Liver (tissue), 9 donors: ENCODE data around the gene TEX2. TPM values are rescaled to one million over a fixed set of nuclear protein-coding genes. Genes with fewer than 3 reads are reported as not detected.

Source experiments
- DNase-seq: peaks from one replicate; pipeline ENCODE4 v3.0.0-alpha.2; 2017; ENCODE audit warnings: low spot score
- H3K27ac ChIP-seq, 2 donors: one replicate each; pipeline ENCODE4 v1.7.0; 2013; ENCODE audit warnings: inconsistent platforms in 2 of 2, low read length in 2 of 2, control low read depth in 1 of 2, low read depth in 1 of 2, mild to moderate bottlenecking in 1 of 2
- H3K27me3 ChIP-seq, 4 donors: one replicate each; pipeline versions ENCODE4 v1.6.1 to v1.7.0; 2013; ENCODE audit warnings: low read length in 3 of 4, inconsistent platforms in 1 of 4, mild to moderate bottlenecking in 1 of 4, moderate library complexity in 1 of 4; ENCODE audit not compliant: control insufficient read depth in 4 of 4, insufficient read depth in 4 of 4
- H3K36me3 ChIP-seq, 4 donors: one replicate each; pipeline versions ENCODE4 v1.6.1 to v1.7.0; 2013; ENCODE audit warnings: low read length in 3 of 4, mild to moderate bottlenecking in 3 of 4, low read depth in 1 of 4, moderate library complexity in 1 of 4; ENCODE audit not compliant: control insufficient read depth in 4 of 4, insufficient read depth in 3 of 4
- H3K4me1 ChIP-seq, 4 donors: one replicate each; pipeline versions ENCODE4 v1.6.1 to v1.7.0; 2013; ENCODE audit warnings: low read length in 3 of 4, mild to moderate bottlenecking in 3 of 4, moderate library complexity in 1 of 4; ENCODE audit not compliant: control insufficient read depth in 4 of 4, insufficient read depth in 4 of 4
- H3K4me3 ChIP-seq, 3 donors: one replicate each; pipeline versions ENCODE4 v1.6.1 to v1.7.0; 2013; ENCODE audit warnings: low read length in 3 of 3, control low read depth in 1 of 3, low read depth in 1 of 3, mild to moderate bottlenecking in 1 of 3
- H3K9ac ChIP-seq, 2 donors: one replicate each; pipeline ENCODE4 v1.7.0; 2013; ENCODE audit warnings: low read length in 2 of 2, mild to moderate bottlenecking in 2 of 2, moderate library complexity in 2 of 2, control low read depth in 1 of 2, low read depth in 1 of 2
- H3K9me3 ChIP-seq, 4 donors: one replicate each; pipeline versions ENCODE4 v1.6.1 to v1.7.0; 2013; ENCODE audit warnings: low read length in 3 of 4; ENCODE audit not compliant: control insufficient read depth in 4 of 4
- ATF3 ChIP-seq: IDR thresholded peaks from 2 replicates; pipeline ENCODE4 v1.6.1; 2016; ENCODE audit warnings: antibody characterized with exemption
- EGR1 ChIP-seq, 2 donors: IDR thresholded peaks; 2 replicates each; pipeline ENCODE4 v1.6.1; 2016 to 2018; ENCODE audit warnings: antibody characterized with exemption in 2 of 2, low read depth in 2 of 2
- FOXA2 ChIP-seq: IDR thresholded peaks from 2 replicates; pipeline ENCODE4 v1.6.1; 2016; ENCODE audit warnings: antibody characterized with exemption
- HNF4A ChIP-seq, 2 donors: conservative IDR thresholded peaks; 2 replicates each; pipeline ENCODE4 v1.6.1; 2016; ENCODE audit warnings: antibody characterized with exemption in 2 of 2, mild to moderate bottlenecking in 2 of 2
- HNF4G ChIP-seq: IDR thresholded peaks from 2 replicates; pipeline ENCODE4 v1.6.1; 2016; ENCODE audit warnings: antibody characterized with exemption
- JUND ChIP-seq, 2 donors: IDR thresholded peaks; 2 replicates each; pipeline ENCODE4 v1.6.1; 2016; ENCODE audit warnings: antibody characterized with exemption in 2 of 2
- NR2F2 ChIP-seq: IDR thresholded peaks from 2 replicates; pipeline ENCODE4 v1.6.1; 2016; ENCODE audit warnings: antibody characterized with exemption
- REST ChIP-seq: IDR thresholded peaks from 2 replicates; pipeline ENCODE4 v1.6.1; 2016; ENCODE audit warnings: antibody characterized with exemption, mild to moderate bottlenecking
- RXRA ChIP-seq, 2 donors: IDR thresholded peaks; 2 replicates each; pipeline ENCODE4 v1.6.1; 2017 to 2018; ENCODE audit warnings: antibody characterized with exemption in 2 of 2, mild to moderate bottlenecking in 1 of 2
- SP1 ChIP-seq: IDR thresholded peaks from 2 replicates; pipeline ENCODE4 v1.6.1; 2018; ENCODE audit warnings: antibody characterized with exemption, mild to moderate bottlenecking
- TAF1 ChIP-seq: conservative IDR thresholded peaks from 2 replicates; pipeline ENCODE4 v1.6.1; 2016; ENCODE audit warnings: antibody characterized with exemption, mild to moderate bottlenecking
- YY1 ChIP-seq: IDR thresholded peaks from 2 replicates; pipeline ENCODE4 v1.6.1; 2016; ENCODE audit warnings: antibody characterized with exemption, mild to moderate bottlenecking
- ZBTB33 ChIP-seq: IDR thresholded peaks from 2 replicates; pipeline ENCODE4 v1.6.1; 2016; ENCODE audit warnings: antibody characterized with exemption
- WGBS: extraction: QIAGEN DNeasy Blood & Tissue Kit; methylation state at CpG from one replicate; pipeline ENCODE4 v1.1.7; 2013; 5-methylcytosine and 5-hydroxymethylcytosine counted together
- polyA plus RNA-seq, 2 donors: library from polyadenylated mRNA; stranded (reverse) in 1 of 2; unstranded in 1 of 2; fragments of 200-250 nt in 1 of 2; fragments of >200 nt in 1 of 2; fragmentation: Nextera tagmentation in 1 of 2; extraction: Ambion mirVana in 1 of 2; gene quantifications; one replicate each; pipeline versions ENCODE4 v1.2.1 to v1.2.3, GENCODE V29; 2013 to 2015
- total RNA-seq, 2 donors: library from RNA; depleted of rRNA; stranded (reverse); fragments of >200 nt; gene quantifications; one replicate each; pipeline ENCODE4 v1.2.3, GENCODE V29; 2014
- TF ChIP-seq, protein P1 (sequence below): fragments of 150-350 bp; IDR thresholded peaks from 2 replicates; pipeline ENCODE4 v1.5.1; 2017; ENCODE audit warnings: improper control_type of control experiment, low read depth, low read length; ENCODE audit not compliant: missing input control
- donor health status: healthy.
- donor health status: healthy.
- donor health status: healthy.
- donor health status: healthy.
- donor health status: healthy.

Gene TEX2
- total and polyA plus RNA-seq, 4 donors, result 15.9 to 39.8 (median 28.2) TPM

- DNase-seq, result no peak
- H3K9ac ChIP-seq, result no peak overlapping the region
- no peaks in the 10 kb centered on the region for H3K36me3 ChIP-seq
- peaks cover 0 to 2% (median 0%) of the 10 kb centered on the region in 4 donors for H3K9me3 ChIP-seq
- WGBS, result 87% methylated on average over 7 of the region's 7 CpGs
- H3K27me3 ChIP-seq, result no peaks in the 10 kb centered on the region
- TF ChIP-seq FOXA2 (no peak), YY1 (no peak), ATF3 (no peak), HNF4A (conservative IDR thresholded peaks at IDR 0.05) (no peak), HNF4G (no peak), TAF1 (no peak), ZBTB33 (no peak), EGR1 (IDR thresholded peaks at IDR 0.05; ENCODE audit: low read depth in 2 of 2) (no peak), NR2F2 (no peak), JUND (IDR thresholded peaks at IDR 0.05) (no peak), RXRA (IDR thresholded peaks at IDR 0.05) (no peak), REST (no peak), SP1 (no peak)
- TF ChIP-seq, protein P1, sequence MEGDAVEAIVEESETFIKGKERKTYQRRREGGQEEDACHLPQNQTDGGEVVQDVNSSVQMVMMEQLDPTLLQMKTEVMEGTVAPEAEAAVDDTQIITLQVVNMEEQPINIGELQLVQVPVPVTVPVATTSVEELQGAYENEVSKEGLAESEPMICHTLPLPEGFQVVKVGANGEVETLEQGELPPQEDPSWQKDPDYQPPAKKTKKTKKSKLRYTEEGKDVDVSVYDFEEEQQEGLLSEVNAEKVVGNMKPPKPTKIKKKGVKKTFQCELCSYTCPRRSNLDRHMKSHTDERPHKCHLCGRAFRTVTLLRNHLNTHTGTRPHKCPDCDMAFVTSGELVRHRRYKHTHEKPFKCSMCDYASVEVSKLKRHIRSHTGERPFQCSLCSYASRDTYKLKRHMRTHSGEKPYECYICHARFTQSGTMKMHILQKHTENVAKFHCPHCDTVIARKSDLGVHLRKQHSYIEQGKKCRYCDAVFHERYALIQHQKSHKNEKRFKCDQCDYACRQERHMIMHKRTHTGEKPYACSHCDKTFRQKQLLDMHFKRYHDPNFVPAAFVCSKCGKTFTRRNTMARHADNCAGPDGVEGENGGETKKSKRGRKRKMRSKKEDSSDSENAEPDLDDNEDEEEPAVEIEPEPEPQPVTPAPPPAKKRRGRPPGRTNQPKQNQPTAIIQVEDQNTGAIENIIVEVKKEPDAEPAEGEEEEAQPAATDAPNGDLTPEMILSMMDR, result no peak
- peaks cover 0 to 2% (median under 1%) of the 10 kb centered on the region in 4 donors for H3K4me1 ChIP-seq
- no peak overlapping the region for H3K4me3 ChIP-seq
- no peak overlapping the region for H3K27ac ChIP-seq
These were observed 6.9 kb upstream of the TEX2 start for GRCh38 chr17:64269687-64270649.

GRCh38 chr17:64264891-64265290 lies 1.8 kb upstream of the TEX2 start:
- TF ChIP-seq RXRA (IDR thresholded peaks at IDR 0.05) (peak in 1 of 2 donors; percentile 59), EGR1 (IDR thresholded peaks at IDR 0.05; ENCODE audit: low read depth in 2 of 2) (no peak)
- Histone ChIP-seq H3K4me1 (peaks cover 2 to 37% (median 31%) of the 10 kb centered on the region in 4 donors), H3K9ac (no peak overlapping the region), H3K27ac (no peak overlapping the region), H3K27me3 (no peaks in the 10 kb centered on the region), H3K36me3 (no peaks in the 10 kb centered on the region), H3K4me3 (no peak overlapping the region), H3K9me3 (no peaks in the 10 kb centered on the region)
- no peak for DNase-seq
- 56% methylated on average over 3 of the region's 3 CpGs for WGBS
